Panc1 (cell line): ENCODE results near the gene RIT2. TPM values are rescaled to one million over a fixed set of nuclear protein-coding genes. Genes with fewer than 3 reads are reported as not detected.

Experiments
- ATAC-seq: fragments of 200-7000 bp; cut with Tn5 transposase; 2 replicates; pipeline ENCODE4 v1.9.1; 2020; ENCODE audit warnings: mild to moderate bottlenecking, moderate library complexity
- BruUV-seq: library from RNA; stranded (reverse); fragments of 400-500 nt; replicated peaks from 2 replicates; lab custom pipeline; 2021; lab: Mats Ljungman, UMichigan
- CTCF ChIA-PET: fragments of 300-600 bp; sonication (Branson Sonifier 250); formaldehyde crosslinking; loops from one replicate; lab custom pipeline; 2022; ENCODE audit warnings: antibody characterized with exemption; lab: Charles Lee
- POLR2A ChIA-PET: fragments of 300-600 bp; sonication (Branson Sonifier 250); formaldehyde crosslinking; loops from one replicate; lab custom pipeline; 2022; ENCODE audit warnings: antibody characterized with exemption; lab: Charles Lee
- DNase-seq: peaks from one replicate; pipeline ENCODE4 v3.0.0-alpha.2; 2010; ENCODE audit warnings: low read depth, low spot score
- H3K27ac ChIP-seq: 2 replicates; pipeline ENCODE4 v1.5.1; 2011; ENCODE audit warnings: mild to moderate bottlenecking, low read length, inconsistent platforms
- H3K27me3 ChIP-seq: fragments of 200-500 bp; sonication (Bioruptor generic); 2 replicates; pipeline ENCODE4 v1.6.0; 2014; ENCODE audit warnings: low read length, inconsistent platforms; ENCODE audit not compliant: control insufficient read depth, insufficient read depth
- H3K36me3 ChIP-seq: fragments of 200-500 bp; sonication (Bioruptor generic); 2 replicates; pipeline ENCODE4 v1.5.1; 2014; ENCODE audit warnings: inconsistent platforms, mild to moderate bottlenecking, low read length, moderate library complexity; ENCODE audit not compliant: control insufficient read depth, insufficient read depth
- H3K4me1 ChIP-seq: 2 replicates; pipeline ENCODE4 v1.5.1; 2011; ENCODE audit warnings: inconsistent platforms, mild to moderate bottlenecking, low read length, moderate library complexity; ENCODE audit not compliant: control insufficient read depth, insufficient read depth
- H3K4me3 ChIP-seq, 2 experiments: 2 replicates each; pipeline ENCODE4 v1.5.1; 2011 to 2012; ENCODE audit warnings: low read depth in 2 of 2, low read length in 2 of 2, mild to moderate bottlenecking in 2 of 2, inconsistent platforms in 1 of 2, moderate library complexity in 1 of 2
- H3K9me3 ChIP-seq: fragments of 200-500 bp; sonication (Bioruptor generic); 2 replicates; pipeline ENCODE4 v1.5.1; 2014; ENCODE audit warnings: low read depth, mild to moderate bottlenecking, inconsistent platforms, low read length, moderate library complexity; ENCODE audit not compliant: control insufficient read depth, insufficient read depth
- CTCF ChIP-seq: fragments of 450-650 bp; IDR thresholded peaks from 2 replicates; pipeline ENCODE4 v1.5.1; 2017; ENCODE audit warnings: mild to moderate bottlenecking
- POLR2AphosphoS5 ChIP-seq: IDR thresholded peaks from 2 replicates; pipeline ENCODE4 v1.6.1; 2012; ENCODE audit warnings: mild to moderate bottlenecking, low read depth, low read length, moderate library complexity
- REST ChIP-seq, 2 experiments: IDR thresholded peaks; 2 replicates each; pipeline ENCODE4 v1.6.1; 2011 to 2012; ENCODE audit warnings: low read depth in 2 of 2, control low read depth in 1 of 2, low read length in 1 of 2, mild to moderate bottlenecking in 1 of 2, moderate library complexity in 1 of 2; ENCODE audit not compliant: insufficient read depth in 1 of 2
- SIN3A ChIP-seq: IDR thresholded peaks from 2 replicates; pipeline ENCODE4 v1.6.1; 2012; ENCODE audit warnings: low read depth, mild to moderate bottlenecking, low read length, moderate library complexity, borderline replicate concordance; ENCODE audit not compliant: insufficient read depth
- TCF7L2 ChIP-seq: IDR thresholded peaks from 2 replicates; pipeline ENCODE4 v1.6.1; 2011; ENCODE audit warnings: mild to moderate bottlenecking, low read depth, low read length, inconsistent platforms
- in situ Hi-C: cut with HindIII; loops from 2 replicates; pipeline ENCODE4 v1.10.0; 2016; ENCODE audit warnings: low sequenced_read_pairs, low pct_unique_long_range_greater_than_20kb
- intact Hi-C: fragments of 100-400 bp; cut with micrococcal nuclease; formaldehyde crosslinking; loops from one replicate; pipeline ENCODE4 v1.10.0; 2022; ENCODE audit not compliant: unreplicated experiment
- total RNA-seq: library from RNA; stranded (reverse); gene quantifications from one replicate; pipeline ENCODE4 v1.2.1, GENCODE V29; 2021; ENCODE audit not compliant: unreplicated experiment

RIT2 gene
- total RNA-seq, 1 experiment from 2014 or later: not detected

- Histone ChIP-seq H3K27me3 (no peaks in the 10 kb centered on the region), H3K4me1 (no peaks in the 10 kb centered on the region), H3K9me3 (no peaks in the 10 kb centered on the region), H3K4me3 (no peak overlapping the region), H3K36me3 (no peaks in the 10 kb centered on the region), H3K27ac (no peak overlapping the region)
- in situ Hi-C loops: no loop called here
- intact Hi-C loops: no loop called here
- no TSS peak for BruUV-seq
- ChIA-PET CTCF (no interaction called here), POLR2A (no interaction called here)
- ATAC-seq: no peak
- DNase-seq: no peak
- no peak for TF ChIP-seq POLR2AphosphoS5
Measured at GRCh38 chr18:42882122-42882521, 233.4 kb downstream of the RIT2 start.

- H3K36me3 ChIP-seq: no peaks in the 10 kb centered on the region
- ChIA-PET CTCF (no interaction called here), POLR2A (no interaction called here)
- no peaks in the 10 kb centered on the region for H3K9me3 ChIP-seq
- H3K4me3 ChIP-seq: no peak overlapping the region
- TF ChIP-seq SIN3A (no peak), REST (IDR thresholded peaks at IDR 0.05; ENCODE audit: insufficient read depth in 1 of 2, low read depth in 2 of 2, low read length in 1 of 2) (no peak), TCF7L2 (no peak), POLR2AphosphoS5 (no peak), CTCF (no peak)
- H3K27ac ChIP-seq: no peak overlapping the region
- intact Hi-C loops (no loop called here), in situ Hi-C loops (no loop called here)
- ATAC-seq: no peak
- no peaks in the 10 kb centered on the region for H3K4me1 ChIP-seq
- BruUV-seq: no TSS peak
- no peak for DNase-seq
- H3K27me3 ChIP-seq: no peaks in the 10 kb centered on the region
Measured at GRCh38 chr18:42872838-42873237, 242.6 kb downstream of the RIT2 start.

- BruUV-seq: no TSS peak
- CTCF ChIA-PET: no interaction called here
Measured at GRCh38 chr18:42864876-42865275, 250.6 kb downstream of the RIT2 start.

More at GRCh38 chr18:42864876-42865275, 250.6 kb downstream of the RIT2 start:
- TF ChIP-seq REST (IDR thresholded peaks at IDR 0.05; ENCODE audit: insufficient read depth in 1 of 2, low read depth in 2 of 2, low read length in 1 of 2): no peak
- TF ChIP-seq CTCF: no peak
- TF ChIP-seq SIN3A: no peak
- Histone ChIP-seq H3K4me1 (no peaks in the 10 kb centered on the region), H3K4me3 (no peak overlapping the region), H3K36me3 (no peaks in the 10 kb centered on the region), H3K9me3 (no peaks in the 10 kb centered on the region), H3K27ac (no peak overlapping the region), H3K27me3 (no peaks in the 10 kb centered on the region)
- intact Hi-C loops (no loop called here), in situ Hi-C loops (no loop called here)
- POLR2A ChIA-PET: no interaction called here
- DNase-seq (no peak), ATAC-seq (no peak)
